SJSA1 (cell line): Measurements from ENCODE around the gene FOXI3. TPM values are rescaled to one million over a fixed set of nuclear protein-coding genes. Genes with fewer than 3 reads are reported as not detected.
"Not testable (repeated sequence)": the region's sequence is repeated elsewhere in the genome, so short reads cannot be mapped to it uniquely, and the experiment has no call there.

Experiments used
- DNase-seq, 2 experiments: peaks; one replicate each; pipeline ENCODE4 v3.0.0-alpha.2; 2015 to 2020; ENCODE audit warnings: low spot score in 2 of 2, low read depth in 1 of 2
- H3K27ac ChIP-seq: fragments of 250-450 bp; sonication (Bioruptor Pico); 2 replicates; pipeline ENCODE4 v1.5.1; 2020; ENCODE audit warnings: mild to moderate bottlenecking, moderate library complexity
- H3K27me3 ChIP-seq: fragments of 250-450 bp; sonication (Bioruptor Pico); replicated peaks from 2 replicates; pipeline ENCODE4 v1.5.1; 2020; ENCODE audit warnings: mild to moderate bottlenecking, moderate library complexity
- H3K36me3 ChIP-seq: fragments of 250-450 bp; sonication (Bioruptor Pico); 2 replicates; pipeline ENCODE4 v1.5.1; 2020; ENCODE audit warnings: mild to moderate bottlenecking
- H3K4me1 ChIP-seq: fragments of 250-450 bp; sonication (Bioruptor Pico); replicated peaks from 2 replicates; pipeline ENCODE4 v1.6.1; 2021; ENCODE audit warnings: mild to moderate bottlenecking
- H3K4me3 ChIP-seq: fragments of 250-450 bp; sonication (Bioruptor Pico); 2 replicates; pipeline ENCODE4 v1.5.1; 2020; ENCODE audit warnings: mild to moderate bottlenecking
- H3K9me3 ChIP-seq: fragments of 250-450 bp; sonication (Bioruptor Pico); replicated peaks from 2 replicates; pipeline ENCODE4 v1.5.1; 2020; ENCODE audit warnings: mild to moderate bottlenecking
- total RNA-seq: library from RNA; depleted of rRNA; stranded (reverse); fragments of >200 nt; shearing (Covaris generic); gene quantifications from 2 replicates; pipeline ENCODE4 v1.2.3, GENCODE V29; 2014; rRNA removed

The FOXI3 gene
- total RNA-seq, 1 experiment from 2014 or later, result not detected

- H3K4me3 ChIP-seq, H3K9me3 ChIP-seq, H3K27ac ChIP-seq, DNase-seq, H3K4me1 ChIP-seq, H3K36me3 ChIP-seq, H3K27me3 ChIP-seq: not testable (repeated sequence)
These were observed 43.6 kb downstream of the FOXI3 start for GRCh38 chr2:88408870-88409269.

- Histone ChIP-seq H3K27ac (no peak overlapping the region), H3K4me1 (no peaks in the 10 kb centered on the region), H3K36me3 (no peaks in the 10 kb centered on the region), H3K9me3 (no peaks in the 10 kb centered on the region), H3K27me3 (no peaks in the 10 kb centered on the region; the same call in none of the 2 replicates), H3K4me3 (no peak overlapping the region)
- DNase-seq, result no peak
These were observed 52.3 kb downstream of the FOXI3 start for GRCh38 chr2:88400037-88400767.

DNA sequence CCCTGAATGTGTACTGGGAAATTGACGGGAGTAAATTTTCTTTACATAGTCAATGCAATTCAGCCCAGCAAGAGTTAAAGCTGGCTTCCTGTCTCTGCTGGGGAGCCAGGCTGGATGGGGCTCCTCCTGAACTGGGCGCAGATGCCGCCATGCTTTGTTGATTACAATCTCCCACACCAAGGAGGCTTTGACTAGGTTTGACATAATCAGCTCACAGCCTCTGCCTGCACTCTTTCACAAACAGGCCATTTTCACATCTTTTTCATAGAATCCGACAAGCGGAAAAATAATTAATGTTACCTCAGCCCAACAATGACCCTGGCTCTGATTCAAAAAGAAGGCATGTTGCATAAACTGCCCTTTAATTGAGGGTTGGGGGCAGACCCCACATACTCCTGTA lies 54.3 kb downstream of the FOXI3 start:
- Histone ChIP-seq H3K27ac (no peak overlapping the region), H3K4me3 (no peak overlapping the region), H3K27me3 (no peaks in the 10 kb centered on the region; the same call in none of the 2 replicates), H3K36me3 (no peaks in the 10 kb centered on the region), H3K4me1 (no peaks in the 10 kb centered on the region), H3K9me3 (no peaks in the 10 kb centered on the region)
- DNase-seq, result no peak

Other genes starting within 250 kb of the FOXI3 start
- 15.0 and 25.3 TPM in 2 replicates for gene EIF2AK3, start 174.8 kb upstream of the FOXI3 start, total RNA-seq
- gene RPIA, start 239.0 kb upstream of the FOXI3 start, total RNA-seq, result 3.8 and 4.9 TPM in 2 replicates